NB4 (cell line): ENCODE results near the gene SIK2.

Experiments used
- CTCF ChIP-seq: IDR thresholded peaks from one replicate; pipeline ENCODE4 v1.5.1; 2012; ENCODE audit warnings: low read depth, low read length
- POLR2A ChIP-seq: IDR thresholded peaks from 2 replicates; pipeline ENCODE4 v1.6.1; 2011; ENCODE audit warnings: mild to moderate bottlenecking; ENCODE audit not compliant: insufficient read length; ENCODE audit errors: extremely low read depth

DNA sequence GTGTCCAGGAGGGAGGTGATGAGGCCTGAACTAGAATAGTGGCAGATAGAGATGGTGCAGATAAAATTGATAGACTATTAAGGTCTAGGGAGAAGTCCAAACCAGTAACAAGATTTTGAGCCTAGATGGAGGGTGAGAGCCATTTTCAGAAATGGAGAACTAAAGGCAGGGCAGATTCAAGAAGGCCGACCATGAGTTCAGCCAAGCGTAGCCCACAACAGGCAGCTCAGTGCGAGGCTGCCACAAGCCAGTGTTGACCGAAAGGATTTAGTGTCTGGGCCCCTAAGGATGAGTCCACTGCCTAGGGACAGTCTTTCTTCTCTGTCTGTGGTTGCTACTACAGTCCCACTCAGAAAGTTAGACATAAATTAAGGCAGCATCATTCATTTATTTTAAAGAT, 112.3 kb downstream of the SIK2 start:
- TF ChIP-seq CTCF (no peak), POLR2A (no peak)
